Right cardiac atrium (tissue), 5 donors: Measurements from ENCODE around the gene USP6NL. TPM values are rescaled to one million over a fixed set of nuclear protein-coding genes. Genes with fewer than 3 reads are reported as not detected.

Experiments
- ATAC-seq, 2 donors: fragments of 200-7000 bp; cut with Tn5 transposase; one replicate each; pipeline versions ENCODE4 v1.8.0 to v1.9.1; 2020; ENCODE audit warnings: moderate library complexity in 2 of 2, mild to moderate bottlenecking in 1 of 2
- DNase-seq, 3 donors: peaks; one replicate each; pipeline ENCODE4 v3.0.0-alpha.2; 2020
- H3K27ac ChIP-seq: one replicate; pipeline ENCODE4 v1.5.1; 2013; ENCODE audit warnings: mild to moderate bottlenecking, low read length, control low read depth, moderate library complexity
- H3K27me3 ChIP-seq: one replicate; pipeline ENCODE4 v1.6.1; 2013; ENCODE audit not compliant: control insufficient read depth, insufficient read depth
- H3K4me1 ChIP-seq: one replicate; pipeline ENCODE4 v1.6.1; 2013; ENCODE audit warnings: low read length; ENCODE audit not compliant: control insufficient read depth, insufficient read depth
- H3K4me3 ChIP-seq: one replicate; pipeline ENCODE4 v1.5.1; 2013; ENCODE audit warnings: low read length, control low read depth
- H3K9me3 ChIP-seq: one replicate; pipeline ENCODE4 v1.6.1; 2013; ENCODE audit warnings: low read length; ENCODE audit not compliant: control insufficient read depth
- WGBS: extraction: QIAGEN DNeasy Blood & Tissue Kit; methylation state at CpG from one replicate; pipeline ENCODE4 v1.1.7; 2013; 5-methylcytosine and 5-hydroxymethylcytosine counted together
- intact Hi-C, 4 donors: fragments of 100-400 bp; cut with DNase I; formaldehyde crosslinking; loops; one replicate each; pipeline versions ENCODE4 v1.11.0 to v1.14.0; 2022 to 2023
- polyA plus RNA-seq: library from polyadenylated mRNA; stranded (reverse); fragments of 200-250 nt; gene quantifications from one replicate; pipeline ENCODE4 v1.2.3, GENCODE V29; 2013
- total RNA-seq, 4 donors: library from RNA; stranded (reverse); fragmentation: NEBNext Ultra II Directional; extraction: Animal tissue kit (Norgen Biotek cat#: 25700); gene quantifications; one replicate each; pipeline ENCODE4 v1.2.1, GENCODE V29; 2021
- donor health status: healthy with polysubstance abuse.
- donor health status: DM: no; HTN: yes; CAD: no.
- donor health status: DM: no; HTN: no; CAD: no.
- donor health status: DM: no; HTN: yes; CAD: no; lungs with severe emphysema.
- donor health status: DM: yes; HTN: yes; CAD: no.

USP6NL gene
- total and polyA plus RNA-seq, 5 donors, result 3.9 to 12.5 (median 8.8) TPM

DNA sequence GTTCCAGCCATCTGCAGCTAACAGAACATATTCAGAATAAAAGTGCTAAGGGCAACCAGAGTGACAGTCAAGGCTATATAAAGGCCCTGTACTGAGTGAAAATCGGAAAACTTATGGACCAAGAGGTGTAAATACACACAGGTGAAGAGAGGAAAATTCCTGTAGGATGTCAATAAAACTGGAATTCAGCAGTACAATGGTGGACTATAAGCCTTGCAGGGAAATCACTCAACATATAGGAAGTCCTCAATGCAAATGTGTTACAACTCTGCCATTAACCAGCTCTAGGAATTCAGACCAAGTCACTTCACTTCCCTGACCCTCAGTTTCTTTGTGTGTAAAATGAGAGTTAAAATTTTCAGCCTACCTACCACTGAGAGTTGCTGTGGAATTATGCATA is 7.7 kb downstream of the USP6NL start:
- 96% methylated on average over 1 of the region's 1 CpG for WGBS
- intact Hi-C loops, result no loop called here
- Histone ChIP-seq H3K4me1 (no peaks in the 10 kb centered on the region), H3K27me3 (no peaks in the 10 kb centered on the region), H3K9me3 (no peaks in the 10 kb centered on the region), H3K27ac (no peak overlapping the region), H3K4me3 (no peak overlapping the region)
- ATAC-seq, result no peak
- no peak for DNase-seq

DNA sequence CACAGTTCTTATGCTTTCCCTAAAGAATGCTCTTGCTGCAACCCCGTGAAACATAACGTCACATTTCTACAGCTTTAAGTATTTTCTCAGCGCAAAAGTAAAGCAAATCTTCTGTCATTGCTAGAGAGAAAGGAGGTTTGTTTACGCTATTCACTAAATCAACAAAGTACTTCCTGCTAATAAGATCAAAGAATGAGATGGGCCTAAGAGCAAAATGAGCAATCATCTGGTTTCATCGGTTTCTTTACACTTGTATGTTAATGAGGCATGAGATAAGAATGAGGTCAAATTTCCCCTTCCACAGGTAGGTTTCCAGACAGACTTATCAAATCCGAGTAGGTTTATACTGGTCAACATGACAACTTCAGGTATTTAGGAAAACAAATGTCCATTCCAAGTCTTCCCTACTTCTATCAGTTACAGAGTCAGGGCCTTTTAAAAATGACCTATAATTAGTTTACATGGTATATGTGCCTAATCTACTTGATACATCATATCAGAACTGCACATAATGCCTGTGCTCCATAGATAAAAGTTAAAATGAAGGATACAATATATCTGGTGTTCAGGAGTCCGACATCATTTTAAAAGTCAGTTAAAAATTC is 8.4 kb downstream of the USP6NL start:
- DNase-seq (no peak), ATAC-seq (no peak)
- no peaks in the 10 kb centered on the region for H3K4me1 ChIP-seq
- intact Hi-C loops, result no loop called here
- WGBS, result 74% methylated on average over 7 of the region's 7 CpGs
- no peaks in the 10 kb centered on the region for H3K9me3 ChIP-seq
- no peak overlapping the region for H3K27ac ChIP-seq
- H3K27me3 ChIP-seq, result no peaks in the 10 kb centered on the region
- no peak overlapping the region for H3K4me3 ChIP-seq

DNA sequence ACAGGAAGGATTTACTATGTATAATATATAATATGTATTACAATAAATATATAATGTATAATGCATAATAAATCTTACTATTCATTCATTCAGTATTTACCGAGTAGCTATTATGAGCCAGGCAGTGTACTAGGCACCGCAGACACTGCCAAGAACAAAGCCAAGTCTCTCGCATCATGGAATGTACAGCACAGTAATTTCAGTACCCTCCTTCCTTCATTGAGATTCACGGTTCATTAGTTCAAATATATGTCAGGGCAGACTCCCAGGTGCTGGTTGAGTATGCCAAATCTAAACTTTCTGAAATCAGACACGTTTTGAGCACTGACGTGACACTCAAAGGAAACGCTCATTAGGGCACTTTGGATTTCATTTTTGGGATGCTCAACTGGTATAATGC is 9.1 kb downstream of the USP6NL start:
- intact Hi-C loops, result no loop called here
- ATAC-seq (no peak), DNase-seq (no peak)
- Histone ChIP-seq H3K4me3 (no peak overlapping the region), H3K4me1 (no peaks in the 10 kb centered on the region), H3K27ac (no peak overlapping the region), H3K9me3 (no peaks in the 10 kb centered on the region), H3K27me3 (no peaks in the 10 kb centered on the region)
- WGBS, result 91% methylated on average over 7 of the region's 7 CpGs

DNA sequence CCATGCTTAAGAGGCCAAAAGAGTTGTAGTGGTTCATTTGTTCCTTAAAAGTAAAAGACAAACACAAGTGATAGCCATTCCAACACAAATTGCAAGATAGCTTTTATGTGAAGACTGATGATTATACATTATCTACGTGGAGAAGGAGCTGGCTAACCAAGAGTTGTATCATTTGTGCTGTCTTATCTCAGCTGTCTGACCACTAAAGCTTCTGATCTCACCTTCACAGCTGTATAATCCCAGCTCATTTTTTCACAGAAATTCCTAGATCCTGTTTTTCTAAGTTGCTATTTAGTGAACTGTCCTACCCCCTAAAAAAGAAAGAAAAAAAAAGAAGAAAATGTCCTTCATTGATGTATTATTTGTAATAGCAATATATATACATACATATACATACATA is 9.8 kb downstream of the USP6NL start:
- no peak overlapping the region for H3K4me3 ChIP-seq
- DNase-seq, result no peak
- intact Hi-C loops, result no loop called here
- H3K9me3 ChIP-seq, result no peaks in the 10 kb centered on the region
- ATAC-seq, result no peak
- no peak overlapping the region for H3K27ac ChIP-seq
- H3K27me3 ChIP-seq, result no peaks in the 10 kb centered on the region
- H3K4me1 ChIP-seq, result no peaks in the 10 kb centered on the region
- WGBS, result 75% methylated on average over 1 of the region's 1 CpG

DNA sequence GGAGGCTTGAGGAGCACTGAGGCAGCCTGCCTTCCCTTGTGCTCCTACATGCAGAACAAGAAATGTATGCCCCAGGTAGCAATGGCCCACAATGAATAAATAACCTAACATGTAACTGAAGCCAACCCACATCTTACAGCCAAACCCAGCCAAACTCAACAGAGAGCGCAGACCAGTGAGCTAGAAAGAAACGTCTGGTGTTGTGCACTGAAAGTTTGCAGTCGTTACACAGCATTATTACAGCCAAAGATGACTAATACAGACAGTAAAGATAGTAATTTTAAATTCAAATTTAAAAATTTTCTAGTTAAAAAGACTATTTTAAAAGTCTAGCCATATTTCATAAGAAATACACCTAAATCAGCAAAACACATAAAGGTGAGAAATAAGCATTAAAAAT is 11.2 kb downstream of the USP6NL start:
- intact Hi-C loops, result no loop called here
- Histone ChIP-seq H3K4me3 (no peak overlapping the region), H3K9me3 (no peaks in the 10 kb centered on the region), H3K27me3 (no peaks in the 10 kb centered on the region), H3K4me1 (no peaks in the 10 kb centered on the region), H3K27ac (no peak overlapping the region)
- no peak for DNase-seq
- no peak for ATAC-seq
- WGBS, result 96% methylated on average over 3 of the region's 3 CpGs

DNA sequence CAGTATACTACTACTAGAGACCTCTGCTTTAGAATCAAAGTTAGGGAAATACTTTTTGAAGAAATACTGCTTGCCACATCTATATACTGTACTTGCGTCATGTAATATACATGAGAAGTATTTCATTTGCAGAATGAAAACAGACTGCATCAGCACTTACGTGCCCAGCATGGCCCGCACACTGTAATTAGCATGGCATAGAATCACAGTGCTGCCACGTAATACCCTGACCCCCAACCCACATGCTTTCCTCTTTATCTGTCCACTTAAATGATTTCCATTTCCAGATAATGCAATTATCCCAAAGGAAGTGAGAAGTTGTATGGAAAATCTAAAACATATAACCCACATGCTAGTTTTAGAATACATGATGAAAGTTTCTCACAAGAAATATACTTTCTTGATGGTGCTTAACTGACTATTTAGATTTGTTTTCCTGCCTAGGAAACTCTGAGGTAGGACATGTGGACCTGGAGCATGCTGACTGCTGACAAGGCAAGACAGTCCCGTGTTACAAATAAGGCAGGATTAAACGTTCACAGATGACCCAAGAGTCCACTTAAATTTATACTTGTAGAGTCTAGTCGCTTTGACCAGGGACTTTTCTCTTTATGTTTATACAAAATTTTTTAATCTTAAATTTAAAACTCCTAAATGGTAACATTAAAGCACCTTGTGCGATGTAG is 12.6 kb downstream of the USP6NL start:
- Histone ChIP-seq H3K27ac (no peak overlapping the region), H3K4me1 (no peaks in the 10 kb centered on the region), H3K9me3 (no peaks in the 10 kb centered on the region), H3K4me3 (no peak overlapping the region), H3K27me3 (no peaks in the 10 kb centered on the region)
- intact Hi-C loops, result no loop called here
- no peak for DNase-seq
- ATAC-seq, result no peak
- WGBS, result 69% methylated on average over 8 of the region's 8 CpGs

DNA sequence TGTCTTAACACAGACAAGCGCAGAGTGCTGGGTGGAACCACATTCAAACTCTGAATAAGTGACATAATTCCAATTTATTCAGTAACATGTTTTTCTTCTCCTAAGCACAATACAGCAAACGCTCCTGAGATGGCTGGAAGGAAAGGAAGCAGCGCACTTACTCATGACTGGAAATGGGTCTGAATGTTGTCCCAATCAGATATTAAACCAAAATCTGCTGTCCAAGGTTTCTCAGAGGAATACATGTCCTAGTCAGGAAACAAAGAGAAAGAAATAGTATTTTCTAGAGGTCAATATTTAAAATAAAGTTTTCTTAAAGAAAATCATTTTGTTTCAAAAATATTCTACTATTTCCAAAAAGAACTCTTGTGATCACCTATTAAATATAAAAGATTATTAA is 14.0 kb downstream of the USP6NL start:
- DNase-seq (no peak), ATAC-seq (no peak)
- Histone ChIP-seq H3K27ac (no peak overlapping the region), H3K4me1 (no peaks in the 10 kb centered on the region), H3K4me3 (no peak overlapping the region), H3K9me3 (no peaks in the 10 kb centered on the region), H3K27me3 (no peaks in the 10 kb centered on the region)
- intact Hi-C loops, result no loop called here
- 88% methylated on average over 3 of the region's 3 CpGs for WGBS

DNA sequence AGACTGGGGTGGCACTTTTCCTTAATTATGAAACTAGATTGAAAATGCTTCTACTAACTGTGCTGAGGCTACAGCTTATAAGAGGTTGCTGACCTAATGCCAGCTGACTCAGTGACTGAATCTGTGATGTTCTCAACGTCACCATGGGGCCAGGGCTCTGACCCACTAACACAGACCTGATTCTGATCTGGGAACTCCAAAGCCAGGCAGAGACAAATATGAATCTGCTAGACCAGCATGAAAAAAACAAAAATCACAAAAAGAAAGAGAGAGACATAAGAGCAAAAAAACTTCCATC is 16.1 kb downstream of the USP6NL start:
- intact Hi-C loops, result no loop called here
- Histone ChIP-seq H3K4me1 (no peaks in the 10 kb centered on the region), H3K27ac (no peak overlapping the region), H3K9me3 (no peaks in the 10 kb centered on the region), H3K27me3 (no peaks in the 10 kb centered on the region), H3K4me3 (no peak overlapping the region)
- WGBS, result 28% methylated on average over 1 of the region's 1 CpG
- ATAC-seq, result peak in 1 of 2 donors; percentile 41
- DNase-seq, result no peak

DNA sequence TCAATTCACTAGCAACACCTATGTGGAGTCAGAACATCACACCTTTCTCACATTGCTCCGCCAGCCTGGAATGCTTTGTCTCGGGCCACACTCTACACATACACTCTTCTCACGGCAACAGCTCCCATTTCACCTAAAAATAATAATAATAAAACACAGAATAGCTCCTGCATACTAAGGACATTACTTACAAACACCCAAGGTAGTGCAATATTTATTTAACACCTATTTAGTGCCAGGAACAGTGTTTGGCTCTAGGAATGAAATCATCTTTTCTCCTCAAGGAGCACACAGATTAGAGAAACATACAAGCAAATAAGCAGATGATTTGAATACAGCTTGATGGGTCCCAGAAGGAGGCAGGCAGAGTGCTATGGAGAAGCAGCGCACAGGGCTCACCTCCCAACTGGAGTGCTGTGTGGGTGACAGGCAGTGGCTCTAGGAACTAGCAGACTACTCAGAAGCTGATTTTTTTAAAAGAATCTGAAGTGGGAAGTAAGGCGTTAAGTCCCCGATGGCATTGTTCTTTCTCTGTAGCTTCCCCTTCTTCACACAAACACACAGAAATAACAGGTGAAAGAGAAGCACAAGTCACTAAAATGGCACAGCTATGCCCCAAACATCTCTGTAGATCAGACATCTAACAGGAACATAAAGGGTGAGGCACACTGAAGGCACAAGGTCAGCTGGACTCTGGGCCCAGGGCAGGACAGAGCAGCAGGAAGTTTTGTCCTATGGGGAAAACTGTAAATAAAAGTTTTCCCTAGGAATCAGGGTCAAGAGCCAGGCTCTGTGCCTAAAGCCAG is 16.7 kb downstream of the USP6NL start:
- H3K9me3 ChIP-seq, result no peaks in the 10 kb centered on the region
- no peak overlapping the region for H3K27ac ChIP-seq
- no peaks in the 10 kb centered on the region for H3K27me3 ChIP-seq
- WGBS, result 84% methylated on average over 6 of the region's 6 CpGs
- no peaks in the 10 kb centered on the region for H3K4me1 ChIP-seq
- no peak overlapping the region for H3K4me3 ChIP-seq
- intact Hi-C loops, result no loop called here
- no peak for DNase-seq
- ATAC-seq, result peak in 1 of 2 donors; percentile 16

DNA sequence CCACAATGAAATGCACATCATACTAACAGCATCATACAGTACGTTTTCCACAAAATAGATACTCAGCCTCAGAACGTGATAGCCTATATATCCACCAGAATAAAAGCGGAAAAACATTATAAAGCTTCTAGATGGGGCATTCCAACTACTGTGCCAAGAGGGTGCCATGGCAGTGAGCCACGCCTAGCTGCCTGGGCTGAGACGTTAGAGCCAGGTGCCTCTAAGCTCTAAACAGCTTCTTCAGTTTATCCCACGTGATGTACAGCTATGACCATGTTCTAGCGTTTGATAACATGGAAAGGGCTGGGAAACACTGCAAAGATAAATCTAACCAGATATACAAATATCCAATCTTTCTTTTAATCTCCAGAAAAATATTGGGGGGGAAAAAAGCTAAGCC is 17.8 kb downstream of the USP6NL start:
- no peak for ATAC-seq
- no peaks in the 10 kb centered on the region for H3K9me3 ChIP-seq

DNA sequence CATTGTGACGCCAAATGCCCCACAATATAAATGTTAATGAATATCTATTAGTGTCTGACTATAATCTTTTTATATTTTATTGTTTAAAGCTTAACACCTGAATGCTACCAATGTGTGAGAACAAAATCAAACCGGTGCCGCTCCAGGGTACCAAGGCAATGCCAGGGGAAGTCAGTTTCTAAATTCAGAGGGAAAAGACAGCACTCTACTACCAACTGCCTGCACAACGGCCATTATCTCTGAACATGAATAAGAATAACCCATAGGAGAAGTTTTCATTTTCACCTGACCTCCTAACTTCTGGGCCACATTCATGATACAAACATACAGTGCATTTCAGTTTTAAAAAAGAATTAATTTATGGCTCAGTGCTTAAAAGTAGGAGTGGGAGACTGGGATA is 21.7 kb downstream of the USP6NL start:
- H3K27ac ChIP-seq, result no peak overlapping the region
- intact Hi-C loops, result no loop called here
- no peaks in the 10 kb centered on the region for H3K9me3 ChIP-seq
- no peaks in the 10 kb centered on the region for H3K27me3 ChIP-seq
- WGBS, result 81% methylated on average over 4 of the region's 4 CpGs
- no peaks in the 10 kb centered on the region for H3K4me1 ChIP-seq
- DNase-seq (no peak), ATAC-seq (no peak)
- H3K4me3 ChIP-seq, result no peak overlapping the region

More for the DNA sequence above, 17.8 kb downstream of the USP6NL start:
- Histone ChIP-seq H3K4me3 (no peak overlapping the region), H3K27ac (no peak overlapping the region), H3K4me1 (no peaks in the 10 kb centered on the region), H3K27me3 (no peaks in the 10 kb centered on the region)
- 84% methylated on average over 7 of the region's 7 CpGs for WGBS
- DNase-seq, result no peak
- intact Hi-C loops, result no loop called here
